ENCODE results near the gene ATG4C. TPM values are rescaled to one million over a fixed set of nuclear protein-coding genes. Genes with fewer than 3 reads are reported as not detected.
A peak's percentile ranks its signal among the peaks of the same experiment; 100 is the strongest.
"Not testable (repeated sequence)": the region's sequence is repeated elsewhere in the genome, so short reads cannot be mapped to it uniquely, and the experiment has no call there.

ATG4C gene
- total RNA-seq, 1 donor from 2014 or later: 19.9 TPM

- no peak for DNase-seq
Measured at GRCh38 chr1:62774971-62775595, 8.8 kb upstream of the ATG4C start.

GRCh38 chr1:62778208-62778607 is 5.7 kb upstream of the ATG4C start:
- DNase-seq: no peak

- peak; percentile 13 for DNase-seq
Measured at GRCh38 chr1:62781841-62782543, 1.9 kb upstream of the ATG4C start.

DNA sequence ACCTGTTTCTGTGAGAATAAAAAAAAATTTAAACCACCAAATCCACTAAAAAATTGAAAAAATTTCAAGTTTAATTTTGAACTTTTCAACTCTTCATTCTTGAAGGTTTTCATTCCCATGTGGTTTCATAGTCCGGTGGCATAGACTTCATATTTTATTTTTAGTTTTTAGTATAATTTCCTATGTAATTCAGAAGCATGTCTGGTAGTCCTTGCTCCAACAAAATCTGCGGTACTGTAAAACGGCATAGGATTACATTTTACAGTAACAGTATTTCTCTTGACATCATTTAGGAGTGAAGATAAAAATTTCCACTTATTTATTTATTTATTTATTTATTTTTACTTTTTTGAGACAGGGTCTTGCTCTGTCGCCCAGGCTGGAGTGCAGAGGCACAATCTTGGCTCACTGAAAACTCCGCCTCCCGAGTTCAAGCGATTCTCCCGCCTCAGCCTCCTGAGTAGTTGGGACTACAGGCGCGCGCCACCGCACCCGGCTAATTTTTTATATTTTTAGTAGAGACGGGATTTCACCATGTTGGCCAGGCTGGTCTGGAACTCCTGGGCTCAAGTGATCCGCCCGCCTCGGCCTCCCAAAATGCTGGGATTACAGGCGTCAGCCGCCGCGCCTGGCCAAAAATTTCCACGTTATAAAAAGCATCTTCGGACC is 1.3 kb upstream of the ATG4C start:
- not testable (repeated sequence) for DNase-seq

GRCh38 chr1:62784509-62785365 is 805 bp downstream of the ATG4C start:
- DNase-seq: peak; percentile 13

DNA sequence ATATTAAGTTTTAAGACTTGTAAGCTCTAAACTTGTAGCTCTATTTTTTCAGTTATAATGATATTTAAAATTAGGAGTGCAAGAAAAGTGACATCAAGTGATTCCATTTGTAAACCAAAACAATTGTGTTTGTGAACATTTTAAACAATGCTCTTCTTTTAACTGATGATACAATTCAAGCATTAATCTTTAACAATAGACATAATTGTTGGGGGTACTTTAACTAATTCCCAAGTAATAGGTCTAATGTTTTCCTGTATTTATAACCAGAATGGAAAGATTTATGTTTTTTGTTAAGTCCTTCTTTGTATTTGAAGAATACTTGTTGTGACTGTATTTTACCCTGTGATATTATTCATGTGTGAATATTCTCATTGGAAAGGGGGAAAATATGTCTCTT is 6.8 kb downstream of the ATG4C start:
- no peak for DNase-seq

DNA sequence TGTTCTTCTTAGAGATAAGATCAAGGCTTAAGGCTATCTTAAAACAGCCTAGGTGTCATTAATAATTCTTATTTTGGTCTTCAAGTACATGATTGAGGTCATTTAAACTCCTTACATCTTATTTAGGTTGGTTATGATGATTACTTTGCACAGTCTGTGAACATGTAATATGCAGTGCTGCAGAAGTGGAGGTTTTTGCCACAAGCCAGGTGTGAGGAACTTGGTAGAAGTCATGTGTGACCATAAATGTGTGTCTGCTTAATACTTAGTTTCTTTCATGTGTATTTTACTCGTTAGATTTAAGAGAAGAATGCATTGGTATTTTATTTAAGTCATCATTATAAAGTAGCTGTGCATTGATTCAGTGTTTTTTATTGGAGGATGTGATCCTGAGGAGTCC is 10.1 kb downstream of the ATG4C start:
- no peak for DNase-seq

DNA sequence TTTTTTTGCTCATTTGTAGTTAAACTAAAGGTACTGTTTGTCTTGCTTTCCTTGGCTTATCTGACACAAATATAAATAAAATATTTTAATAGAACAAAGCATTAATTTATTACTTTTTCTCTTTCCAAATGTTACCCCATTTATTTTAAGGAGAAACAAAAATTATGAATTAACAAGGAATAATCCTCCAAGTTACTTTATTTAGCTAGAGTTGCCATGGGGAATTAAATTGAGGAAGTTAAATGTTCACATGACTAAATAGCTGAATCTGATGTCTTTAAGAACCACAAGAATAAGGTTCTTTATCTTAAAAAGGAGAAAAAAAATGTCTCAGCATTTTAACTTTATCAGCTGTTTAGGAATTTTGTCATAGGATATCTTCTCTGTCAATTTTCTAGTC is 12.3 kb downstream of the ATG4C start:
- DNase-seq: no peak

DNA sequence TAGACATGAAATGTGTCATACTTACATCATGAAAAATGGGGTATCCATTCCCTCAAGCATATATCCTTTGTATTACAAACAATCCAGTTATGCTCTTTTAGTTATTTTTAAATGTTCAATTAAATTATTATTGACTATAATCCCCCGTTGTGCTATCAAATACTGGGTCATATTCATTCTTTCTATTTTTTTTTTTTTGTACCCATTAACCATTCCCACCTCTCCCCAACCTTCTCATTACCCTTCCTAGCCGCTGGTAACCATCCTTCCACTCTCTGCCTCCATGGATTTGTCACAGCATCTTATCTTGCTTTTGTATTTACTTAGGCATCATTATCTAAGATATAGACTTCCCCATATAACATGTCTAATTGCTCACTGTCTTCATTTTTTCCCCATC is 15.8 kb downstream of the ATG4C start:
- no peak for DNase-seq

DNA sequence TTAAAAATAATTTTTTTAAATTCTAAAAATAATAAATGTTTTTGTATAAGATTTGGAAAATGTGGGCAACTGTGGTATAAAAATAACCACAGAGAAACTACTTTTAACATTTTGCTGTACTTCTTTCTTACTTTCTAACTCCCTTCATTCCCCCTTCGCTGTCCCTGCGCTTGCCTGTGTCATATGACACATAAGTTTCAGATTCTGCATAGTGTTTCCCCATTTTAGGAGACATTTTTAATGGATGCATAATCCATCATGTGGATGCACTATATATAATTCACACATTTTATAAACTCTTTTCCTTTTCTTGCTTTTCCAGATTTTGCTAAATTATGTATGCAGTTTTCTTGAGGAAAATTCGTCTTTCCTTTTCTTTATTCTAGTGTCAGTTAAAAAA is 16.3 kb downstream of the ATG4C start:
- DNase-seq: no peak

GRCh38 chr1:62800825-62801306 is 16.9 kb downstream of the ATG4C start:
- DNase-seq: peak; percentile 11

GRCh38 chr1:62809788-62810187 is 25.9 kb downstream of the ATG4C start:
- no peak for DNase-seq

DNA sequence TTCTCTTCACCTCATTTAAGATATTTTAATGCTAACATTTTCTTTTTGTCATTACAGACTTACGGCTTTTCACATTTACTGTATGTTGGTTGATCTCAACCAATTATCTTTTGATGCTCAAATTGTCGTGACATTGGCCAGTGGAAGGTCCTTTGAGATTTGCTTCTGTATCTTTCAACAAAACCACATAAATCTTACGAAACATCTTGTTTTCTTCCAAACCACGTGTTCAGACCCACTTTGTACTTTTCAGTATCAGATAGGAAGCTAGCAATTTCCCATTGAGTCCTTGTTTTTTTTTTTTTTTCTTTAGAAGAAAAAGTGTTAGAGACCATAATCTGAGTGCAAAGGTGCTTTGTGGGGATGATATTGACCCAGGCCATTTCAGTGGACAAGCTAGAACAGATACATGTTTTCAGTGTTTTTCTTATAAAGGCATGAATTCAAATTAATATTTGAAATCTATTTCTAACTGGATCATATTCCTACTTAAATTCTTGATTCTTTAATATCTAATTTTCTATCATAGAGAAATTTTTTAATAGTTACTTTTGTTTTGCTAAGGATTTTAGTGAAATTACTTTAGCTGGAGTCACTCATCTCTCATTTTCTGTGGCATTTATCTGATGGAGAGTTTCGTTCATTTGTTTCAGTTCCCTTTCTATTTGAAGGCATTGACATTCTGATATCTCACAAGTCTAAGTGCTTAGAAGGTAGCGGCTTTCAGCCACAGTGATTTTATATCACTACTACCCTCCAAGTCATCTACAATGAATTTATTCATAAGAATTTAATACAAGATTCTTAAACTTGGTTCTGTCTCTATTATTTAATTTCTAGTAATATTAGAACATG is 26.7 kb downstream of the ATG4C start:
- no peak for DNase-seq

GRCh38 chr1:62823556-62823955 is 39.6 kb downstream of the ATG4C start:
- DNase-seq: no peak

GRCh38 chr1:62826901-62827300 is 43.0 kb downstream of the ATG4C start:
- no peak for DNase-seq

- DNase-seq: not testable (repeated sequence)
Measured at GRCh38 chr1:62827786-62828185, 43.9 kb downstream of the ATG4C start.

- DNase-seq: no peak
Measured at GRCh38 chr1:62832276-62832675, 48.3 kb downstream of the ATG4C start.

GRCh38 chr1:62833529-62833928 is 49.6 kb downstream of the ATG4C start:
- no peak for DNase-seq

DNA sequence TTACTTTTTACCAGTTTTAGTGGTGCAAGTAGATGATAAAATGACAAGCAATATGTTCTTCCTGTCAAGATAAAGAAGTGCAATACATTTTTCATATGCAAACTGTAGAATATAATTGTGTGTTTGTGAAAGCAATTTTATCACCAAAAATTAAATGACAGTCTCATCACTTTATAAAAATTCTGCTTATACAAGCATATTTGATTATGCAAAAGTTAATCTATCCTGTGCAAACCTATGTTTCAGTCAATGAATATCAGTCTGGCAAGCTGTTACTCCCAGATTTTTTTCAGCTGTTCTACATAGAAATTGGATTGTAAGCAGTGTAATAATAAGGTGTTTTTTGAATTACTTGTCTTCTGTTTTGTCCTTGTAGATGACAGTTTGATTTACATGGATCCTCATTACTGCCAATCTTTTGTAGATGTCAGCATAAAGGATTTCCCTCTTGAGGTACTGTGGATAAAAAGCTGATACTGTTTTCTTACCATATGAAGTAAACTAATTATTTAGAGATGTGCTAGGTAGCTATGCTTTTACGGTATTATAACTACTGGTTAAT is 50.5 kb downstream of the ATG4C start:
- DNase-seq: no peak

DNA sequence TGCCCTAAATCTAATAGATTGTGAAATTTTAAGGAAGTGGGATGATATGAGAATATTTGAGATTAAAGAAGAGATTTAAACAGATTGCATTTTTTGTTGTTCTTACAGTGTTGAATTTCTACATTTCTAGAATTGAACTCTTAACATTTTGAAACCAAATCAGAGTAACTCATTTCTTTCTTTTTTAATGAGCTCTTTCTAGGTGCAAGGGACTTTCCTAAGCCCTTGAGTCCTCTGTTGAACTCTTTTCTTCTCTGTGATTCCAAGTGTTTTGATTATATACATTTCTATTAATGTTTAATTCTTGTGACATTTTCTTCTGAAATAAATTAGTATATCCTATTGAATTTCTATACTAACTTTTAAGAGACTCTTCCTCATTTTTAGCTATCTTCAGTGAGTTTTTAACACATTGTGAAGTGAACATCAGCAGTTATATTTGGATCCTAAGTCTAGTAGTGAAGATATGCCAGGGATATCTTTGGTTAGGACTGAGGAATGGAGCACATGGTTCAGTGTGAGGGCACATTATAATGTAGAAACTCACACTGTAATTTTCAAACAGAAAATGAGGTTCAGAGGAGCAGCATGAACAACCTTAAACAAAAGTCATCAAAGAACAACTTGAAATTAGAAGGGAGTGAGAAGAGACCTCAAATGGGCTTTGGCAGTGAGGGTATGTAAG is 53.1 kb downstream of the ATG4C start:
- DNase-seq: no peak

GRCh38 chr1:62840555-62840954 is 56.6 kb downstream of the ATG4C start:
- DNase-seq: no peak
